A673 (cell line): Measurements from ENCODE around the gene MCIDAS. TPM values are rescaled to one million over a fixed set of nuclear protein-coding genes. Genes with fewer than 3 reads are reported as not detected.

Experiments
- BruUV-seq: library from RNA; stranded (reverse); fragments of 400-500 nt; replicated peaks from 2 replicates; lab custom pipeline; 2021; lab: Mats Ljungman, UMichigan
- CTCF ChIA-PET: fragments of 300-600 bp; sonication (Branson Sonifier 250); formaldehyde crosslinking; loops from one replicate; lab custom pipeline; 2022; ENCODE audit warnings: antibody characterized with exemption; lab: Charles Lee
- POLR2A ChIA-PET: fragments of 300-600 bp; sonication (Branson Sonifier 250); formaldehyde crosslinking; loops from one replicate; lab custom pipeline; 2022; ENCODE audit warnings: antibody characterized with exemption; ENCODE audit not compliant: low non-redundant PET; lab: Charles Lee
- DNase-seq: peaks from one replicate; pipeline ENCODE4 v3.0.0-alpha.2; 2015; ENCODE audit warnings: low spot score
- H3K27ac ChIP-seq: fragments of 200-600 bp; sonication (generic); 2 replicates; pipeline ENCODE4 v1.5.1; 2016; ENCODE audit warnings: mixed run types, low read depth, mild to moderate bottlenecking, mixed read lengths, antibody characterized with exemption, low read length; ENCODE audit not compliant: poor library complexity, severe bottlenecking
- H3K27me3 ChIP-seq: fragments of 200-600 bp; sonication (generic); replicated peaks from 2 replicates; pipeline ENCODE4 v1.6.1; 2017; ENCODE audit warnings: mixed run types, low read depth, mild to moderate bottlenecking, mixed read lengths, antibody characterized with exemption, low read length; ENCODE audit not compliant: insufficient read depth, poor library complexity
- H3K36me3 ChIP-seq: fragments of 200-600 bp; sonication (generic); 2 replicates; pipeline ENCODE4 v1.6.1; 2016; ENCODE audit warnings: mixed run types, mild to moderate bottlenecking, mixed read lengths, antibody characterized with exemption, low read length; ENCODE audit not compliant: insufficient read depth, poor library complexity, severe bottlenecking
- H3K4me1 ChIP-seq: fragments of 200-600 bp; sonication (generic); 2 replicates; pipeline ENCODE4 v1.6.1; 2017; ENCODE audit warnings: mixed run types, mild to moderate bottlenecking, mixed read lengths, antibody characterized with exemption, low read length; ENCODE audit not compliant: insufficient read depth, poor library complexity, severe bottlenecking
- H3K4me3 ChIP-seq: fragments of 200-600 bp; sonication (generic); 2 replicates; pipeline ENCODE4 v1.5.1; 2016; ENCODE audit warnings: low read depth, mixed run types, mild to moderate bottlenecking, mixed read lengths, low read length; ENCODE audit not compliant: poor library complexity, severe bottlenecking
- H3K9me3 ChIP-seq: fragments of 200-600 bp; sonication (generic); 2 replicates; pipeline ENCODE4 v1.6.1; 2016; ENCODE audit warnings: mixed run types, low read depth, mild to moderate bottlenecking, mixed read lengths, antibody characterized with exemption, low read length; ENCODE audit not compliant: poor library complexity, severe bottlenecking
- CTCF ChIP-seq: fragments of 300-800, 200-600 bp; sonication (generic); conservative IDR thresholded peaks from 2 replicates; pipeline ENCODE4 v1.5.1; 2017; ENCODE audit warnings: low read depth, mild to moderate bottlenecking, antibody characterized with exemption, low read length, moderate library complexity, mixed read lengths
- EZH2 ChIP-seq: fragments of 200-600 bp; sonication (generic); IDR thresholded peaks from 2 replicates; pipeline ENCODE4 v1.6.1; 2017; ENCODE audit warnings: borderline replicate concordance, low read depth, mild to moderate bottlenecking, mixed read lengths, antibody characterized with exemption, low read length; ENCODE audit not compliant: poor library complexity, severe bottlenecking
- intact Hi-C: fragments of 100-400 bp; cut with micrococcal nuclease; formaldehyde crosslinking; loops from one replicate; pipeline ENCODE4 v1.10.0; 2022; ENCODE audit not compliant: unreplicated experiment
- total RNA-seq: library from RNA; stranded (reverse); gene quantifications from 2 replicates; pipeline ENCODE4 v1.2.3, GENCODE V29; 2021

The MCIDAS gene
- total RNA-seq, 1 experiment from 2014 or later: 0.47 TPM

GRCh38 chr5:55218967-55219366 lies 8.1 kb downstream of the MCIDAS start:
- CTCF ChIA-PET: no interaction called here
- no TSS peak for BruUV-seq
- no peak overlapping the region for H3K4me3 ChIP-seq
- no peaks in the 10 kb centered on the region for H3K27me3 ChIP-seq
- H3K9me3 ChIP-seq: no peaks in the 10 kb centered on the region
- H3K36me3 ChIP-seq: no peaks in the 10 kb centered on the region
- no peak overlapping the region for H3K27ac ChIP-seq
- no peak for DNase-seq
- H3K4me1 ChIP-seq: no peaks in the 10 kb centered on the region
- intact Hi-C loops: no loop called here
- TF ChIP-seq CTCF: no peak
- no peak for TF ChIP-seq EZH2
- POLR2A ChIA-PET: no interaction called here

GRCh38 chr5:55211184-55211874 lies 15.8 kb downstream of the MCIDAS start:
- Histone ChIP-seq H3K27ac (no peak overlapping the region), H3K4me1 (no peaks in the 10 kb centered on the region), H3K36me3 (no peaks in the 10 kb centered on the region), H3K27me3 (peaks cover 21% of the 10 kb centered on the region), H3K9me3 (no peaks in the 10 kb centered on the region), H3K4me3 (no peak overlapping the region)
- no peak for TF ChIP-seq EZH2
- no peak for TF ChIP-seq CTCF
- ChIA-PET CTCF (no interaction called here), POLR2A (no interaction called here)
- BruUV-seq: no TSS peak
- no peak for DNase-seq
- intact Hi-C loops: no loop called here

- BruUV-seq: no TSS peak
- DNase-seq: peak; percentile 29
- Histone ChIP-seq H3K27ac (no peak overlapping the region), H3K4me1 (no peaks in the 10 kb centered on the region), H3K27me3 (peaks cover 34% of the 10 kb centered on the region), H3K36me3 (no peaks in the 10 kb centered on the region), H3K4me3 (no peak overlapping the region), H3K9me3 (no peaks in the 10 kb centered on the region)
- no peak for TF ChIP-seq CTCF
- TF ChIP-seq EZH2: no peak
- ChIA-PET POLR2A (no interaction called here), CTCF (no interaction called here)
- intact Hi-C loops: no loop called here
Measured at GRCh38 chr5:55205001-55205400, 22.1 kb downstream of the MCIDAS start.
